GM23338 (cell line): ENCODE results near the gene IZUMO1. TPM values are rescaled to one million over a fixed set of nuclear protein-coding genes. Genes with fewer than 3 reads are reported as not detected.

Experiments used
- ATAC-seq: fragments of 200-7000 bp; cut with Tn5 transposase; 3 replicates; pipeline ENCODE4 v1.9.1; 2020
- DNase-seq: peaks from one replicate; pipeline ENCODE4 v3.0.0-alpha.2; 2015; ENCODE audit warnings: low spot score
- H2AFZ ChIP-seq: fragments of 200-600 bp; sonication (generic); 2 replicates; pipeline ENCODE4 v1.8.0; 2016; ENCODE audit warnings: antibody characterized with exemption, mild to moderate bottlenecking, moderate library complexity
- H3F3A ChIP-seq: fragments of 200-600 bp; sonication (generic); replicated peaks from 2 replicates; pipeline ENCODE4 v1.8.0; 2017; ENCODE audit warnings: antibody characterized with exemption, mixed run types, low read depth
- H3K27ac ChIP-seq: fragments of 200-600 bp; sonication (generic); 2 replicates; pipeline ENCODE4 v1.6.1; 2016; ENCODE audit warnings: low read depth
- H3K27me3 ChIP-seq: fragments of 200-600 bp; sonication (generic); 2 replicates; pipeline ENCODE4 v1.8.0; 2016; ENCODE audit warnings: mild to moderate bottlenecking, mixed run types, moderate library complexity; ENCODE audit not compliant: insufficient read depth
- H3K36me3 ChIP-seq: fragments of 200-600 bp; sonication (generic); 2 replicates; pipeline ENCODE4 v1.8.0; 2016; ENCODE audit warnings: mild to moderate bottlenecking; ENCODE audit not compliant: insufficient read depth
- H3K4me1 ChIP-seq: fragments of 200-600 bp; sonication (generic); 2 replicates; pipeline ENCODE4 v1.8.0; 2016; ENCODE audit warnings: mild to moderate bottlenecking, moderate library complexity; ENCODE audit not compliant: insufficient read depth
- H3K4me2 ChIP-seq: fragments of 200-600 bp; sonication (generic); 2 replicates; pipeline ENCODE4 v1.7.1; 2017; ENCODE audit warnings: mixed run types
- H3K4me3 ChIP-seq: fragments of 200-600 bp; sonication (generic); 2 replicates; pipeline ENCODE4 v1.6.1; 2016; ENCODE audit warnings: mixed run types
- H3K79me2 ChIP-seq: fragments of 200-600 bp; sonication (generic); replicated peaks from 2 replicates; pipeline ENCODE4 v1.8.0; 2017; ENCODE audit warnings: mild to moderate bottlenecking; ENCODE audit not compliant: insufficient read depth
- H3K9me2 ChIP-seq: fragments of 200-600 bp; sonication (generic); 2 replicates; pipeline ENCODE4 v1.8.0; 2017; ENCODE audit not compliant: insufficient read depth
- H4K20me1 ChIP-seq: fragments of 200-600 bp; sonication (generic); replicated peaks from 2 replicates; pipeline ENCODE4 v1.8.0; 2017; ENCODE audit warnings: mild to moderate bottlenecking; ENCODE audit not compliant: insufficient read depth
- H3K27ac Mint-ChIP-seq: 2 replicates; pipeline ENCODE4 v1.8.0; 2020; ENCODE audit warnings: inconsistent platforms, mild to moderate bottlenecking, moderate library complexity, mixed read lengths
- H3K27me3 Mint-ChIP-seq: 3 replicates; pipeline ENCODE4 v1.8.0; 2022; ENCODE audit warnings: low read depth, mild to moderate bottlenecking, moderate library complexity, mixed read lengths, inconsistent platforms; ENCODE audit not compliant: insufficient read depth, poor library complexity
- H3K36me3 Mint-ChIP-seq: 3 replicates; pipeline ENCODE4 v1.8.0; 2021; ENCODE audit warnings: low read depth, mild to moderate bottlenecking, inconsistent platforms, moderate library complexity, mixed read lengths
- H3K4me1 Mint-ChIP-seq: 3 replicates; pipeline ENCODE4 v1.8.0; 2020; ENCODE audit warnings: mild to moderate bottlenecking, inconsistent platforms, mixed read lengths
- H3K4me3 Mint-ChIP-seq: 3 replicates; pipeline ENCODE4 v1.8.0; 2021; ENCODE audit warnings: moderate library complexity, mild to moderate bottlenecking, inconsistent platforms, mixed read lengths
- H3K9me3 Mint-ChIP-seq: 3 replicates; pipeline ENCODE4 v1.8.0; 2020; ENCODE audit warnings: moderate library complexity, mild to moderate bottlenecking, inconsistent platforms, mixed read lengths
- CREB1 ChIP-seq: fragments of 250-450 bp; sonication (Bioruptor Pico); IDR thresholded peaks from 2 replicates; pipeline ENCODE4 v1.5.0; 2020; ENCODE audit warnings: low read depth, mild to moderate bottlenecking, moderate library complexity
- EZH2phosphoT487 ChIP-seq: fragments of 200-600 bp; sonication (generic); IDR thresholded peaks from one replicate; pipeline ENCODE4 v1.8.1; 2018; ENCODE audit warnings: antibody characterized with exemption; ENCODE audit not compliant: unreplicated experiment
- JUNB ChIP-seq: IDR thresholded peaks from one replicate; pipeline ENCODE4 v1.6.1; 2016; ENCODE audit warnings: antibody characterized with exemption; ENCODE audit not compliant: unreplicated experiment
- POLR2AphosphoS5 ChIP-seq: IDR thresholded peaks from 2 replicates; pipeline ENCODE4 v1.6.1; 2016; ENCODE audit warnings: antibody characterized with exemption, low read depth
- STAT1 ChIP-seq: IDR thresholded peaks from one replicate; pipeline ENCODE4 v1.6.1; 2016; ENCODE audit warnings: antibody characterized with exemption; ENCODE audit not compliant: unreplicated experiment
- ZNF114 ChIP-seq: fragments of 250-450 bp; sonication (Bioruptor Pico); IDR thresholded peaks from 2 replicates; pipeline ENCODE4 v1.5.0; 2020; ENCODE audit warnings: mild to moderate bottlenecking, moderate library complexity
- ZNF331 ChIP-seq: fragments of 250-450 bp; sonication (Bioruptor Pico); IDR thresholded peaks from 2 replicates; pipeline ENCODE4 v1.5.0; 2020; ENCODE audit warnings: low read depth, mild to moderate bottlenecking, moderate library complexity
- polyA plus RNA-seq: library from polyadenylated mRNA; unstranded; fragments of >200 nt; fragmentation: Nextera tagmentation; extraction: Ambion mirVana; gene quantifications from 2 replicates; pipeline ENCODE4 v1.2.1, GENCODE V29; 2016
- total RNA-seq: library from RNA; depleted of rRNA; stranded (reverse); fragments of >200 nt; shearing (Covaris generic); gene quantifications from 2 replicates; pipeline ENCODE4 v1.2.3, GENCODE V29; 2014
- TF ChIP-seq, protein P1 (sequence below), 2 experiments: fragments of 200-600 bp in 1 of 2; sonication (generic) in 1 of 2; conservative IDR thresholded peaks; 2 replicates each; pipeline versions ENCODE4 v1.5.1 to v1.6.1; 2016 to 2017; ENCODE audit warnings: antibody characterized with exemption in 2 of 2, low read depth in 2 of 2, mild to moderate bottlenecking in 2 of 2, moderate library complexity in 1 of 2
- TF ChIP-seq, protein P2 (sequence below): IDR thresholded peaks from 2 replicates; pipeline ENCODE4 v1.6.1; 2016; ENCODE audit warnings: antibody characterized with exemption
- TF ChIP-seq, protein P3 (sequence below): IDR thresholded peaks from one replicate; pipeline ENCODE4 v1.6.1; 2018; ENCODE audit warnings: antibody characterized with exemption; ENCODE audit not compliant: unreplicated experiment

The IZUMO1 gene
- total and polyA plus RNA-seq, 2 experiments from 2014 or later, result 1.2 to 3.5 TPM

DNA sequence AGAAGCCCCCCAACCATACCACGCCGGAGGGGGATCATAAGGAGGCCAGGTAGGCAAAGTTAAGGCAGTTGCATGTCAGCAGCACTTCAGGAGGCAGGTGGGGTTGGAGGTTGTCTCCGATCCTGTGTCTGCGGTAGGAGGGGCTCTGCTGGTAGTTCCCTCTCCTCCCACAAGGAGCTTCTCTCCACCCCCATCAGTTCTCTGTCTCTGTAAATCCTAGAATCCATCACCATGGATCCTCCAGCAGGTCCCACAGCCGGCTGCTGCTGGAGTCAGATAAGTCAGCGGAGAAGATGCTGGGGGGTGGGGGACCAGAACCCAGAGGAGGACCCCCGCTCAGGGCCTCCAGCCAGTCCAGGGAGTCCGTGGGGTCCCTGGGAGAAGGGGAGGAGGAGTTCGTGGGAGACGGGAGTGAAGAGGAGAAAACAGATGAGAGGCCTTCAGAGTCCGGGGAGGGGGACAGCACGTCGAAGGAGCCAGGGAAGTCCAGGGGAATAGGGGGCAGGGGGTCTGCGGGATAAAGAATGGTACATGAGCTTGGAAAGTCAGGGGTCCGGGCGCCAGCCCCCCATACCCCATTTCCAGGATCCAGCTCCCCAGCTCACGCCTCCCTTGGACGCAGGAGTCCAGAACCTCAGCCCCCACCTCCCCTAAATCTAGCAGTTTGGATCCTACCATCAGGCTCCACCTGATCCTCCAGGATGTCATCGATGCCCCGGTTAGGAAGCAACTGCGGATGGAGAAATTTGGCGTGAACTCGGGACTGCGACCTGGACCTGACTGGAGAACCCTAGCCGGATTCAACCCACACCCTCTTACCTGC, 33.5 kb downstream of the IZUMO1 start:
- DNase-seq (peak; percentile 84), ATAC-seq (peak; percentile 57)
- no peaks in the 10 kb centered on the region for H3K36me3 ChIP-seq
- no peaks in the 10 kb centered on the region for H3K9me2 ChIP-seq
- Mint-ChIP-seq H3K27ac (no peak overlapping the region), H3K4me1 (peaks cover 30% of the 10 kb centered on the region), H3K9me3 (peaks cover 9% of the 10 kb centered on the region; the same call in 2 of the 3 replicates), H3K36me3 (peaks cover 7% of the 10 kb centered on the region; the same call in 2 of the 3 replicates), H3K4me3 (peak overlapping the region; percentile 87), H3K27me3 (peaks cover 21% of the 10 kb centered on the region)
- H3K4me1 ChIP-seq, result peaks cover 30% of the 10 kb centered on the region; the same call in 1 of the 2 replicates
- H4K20me1 ChIP-seq, result no peaks in the 10 kb centered on the region
- TF ChIP-seq STAT1, result no peak
- no peak for TF ChIP-seq CREB1 (CRISPR knock-in tag)
- TF ChIP-seq, protein P1, sequence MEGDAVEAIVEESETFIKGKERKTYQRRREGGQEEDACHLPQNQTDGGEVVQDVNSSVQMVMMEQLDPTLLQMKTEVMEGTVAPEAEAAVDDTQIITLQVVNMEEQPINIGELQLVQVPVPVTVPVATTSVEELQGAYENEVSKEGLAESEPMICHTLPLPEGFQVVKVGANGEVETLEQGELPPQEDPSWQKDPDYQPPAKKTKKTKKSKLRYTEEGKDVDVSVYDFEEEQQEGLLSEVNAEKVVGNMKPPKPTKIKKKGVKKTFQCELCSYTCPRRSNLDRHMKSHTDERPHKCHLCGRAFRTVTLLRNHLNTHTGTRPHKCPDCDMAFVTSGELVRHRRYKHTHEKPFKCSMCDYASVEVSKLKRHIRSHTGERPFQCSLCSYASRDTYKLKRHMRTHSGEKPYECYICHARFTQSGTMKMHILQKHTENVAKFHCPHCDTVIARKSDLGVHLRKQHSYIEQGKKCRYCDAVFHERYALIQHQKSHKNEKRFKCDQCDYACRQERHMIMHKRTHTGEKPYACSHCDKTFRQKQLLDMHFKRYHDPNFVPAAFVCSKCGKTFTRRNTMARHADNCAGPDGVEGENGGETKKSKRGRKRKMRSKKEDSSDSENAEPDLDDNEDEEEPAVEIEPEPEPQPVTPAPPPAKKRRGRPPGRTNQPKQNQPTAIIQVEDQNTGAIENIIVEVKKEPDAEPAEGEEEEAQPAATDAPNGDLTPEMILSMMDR (conservative IDR thresholded peaks at IDR 0.05; ENCODE audit: low read depth in 2 of 2), result peak; percentile 10 to 42; a peak in 2 of 4 replicates
- TF ChIP-seq, protein P2, sequence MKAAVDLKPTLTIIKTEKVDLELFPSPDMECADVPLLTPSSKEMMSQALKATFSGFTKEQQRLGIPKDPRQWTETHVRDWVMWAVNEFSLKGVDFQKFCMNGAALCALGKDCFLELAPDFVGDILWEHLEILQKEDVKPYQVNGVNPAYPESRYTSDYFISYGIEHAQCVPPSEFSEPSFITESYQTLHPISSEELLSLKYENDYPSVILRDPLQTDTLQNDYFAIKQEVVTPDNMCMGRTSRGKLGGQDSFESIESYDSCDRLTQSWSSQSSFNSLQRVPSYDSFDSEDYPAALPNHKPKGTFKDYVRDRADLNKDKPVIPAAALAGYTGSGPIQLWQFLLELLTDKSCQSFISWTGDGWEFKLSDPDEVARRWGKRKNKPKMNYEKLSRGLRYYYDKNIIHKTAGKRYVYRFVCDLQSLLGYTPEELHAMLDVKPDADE, result no peak
- H2AFZ ChIP-seq, result peak overlapping the region; percentile 54; the same call in 1 of the 2 replicates
- no peaks in the 10 kb centered on the region for H3K79me2 ChIP-seq
- peak overlapping the region; percentile 85 for H3K4me3 ChIP-seq
- peak overlapping the region; percentile 92 for H3K4me2 ChIP-seq
- peaks cover 14% of the 10 kb centered on the region; the same call in 1 of the 2 replicates for H3F3A ChIP-seq
- H3K27ac ChIP-seq, result no peak overlapping the region
- H3K27me3 ChIP-seq, result no peaks in the 10 kb centered on the region

DNA sequence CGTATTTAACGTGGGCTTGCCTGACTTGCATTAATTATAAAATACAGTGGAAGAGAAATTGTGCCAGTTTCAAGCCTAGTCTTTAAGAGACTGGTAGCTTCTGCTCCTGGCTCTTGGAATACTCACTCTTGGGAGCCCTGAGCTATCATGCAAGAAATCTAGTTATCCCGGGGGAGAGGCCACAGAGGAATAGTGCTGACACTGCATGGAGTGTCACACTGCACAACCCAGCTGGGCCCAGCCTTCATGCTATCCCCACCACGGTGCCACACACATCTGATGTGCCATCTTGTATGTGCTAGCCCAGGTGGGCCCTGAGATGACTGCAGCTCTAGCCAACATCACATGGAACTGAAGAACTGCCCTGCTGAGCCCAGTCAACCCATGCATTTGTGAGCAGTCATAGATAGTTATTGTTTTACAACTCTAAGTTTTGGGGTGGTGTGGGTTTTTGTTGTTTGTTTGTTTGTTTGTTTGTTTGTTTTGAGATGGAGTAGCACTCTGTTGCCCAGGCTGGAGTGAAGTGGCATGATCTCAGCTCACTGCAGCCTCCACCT, 35.5 kb downstream of the IZUMO1 start:
- H3K79me2 ChIP-seq, result no peaks in the 10 kb centered on the region
- H2AFZ ChIP-seq, result no peak overlapping the region
- H3K9me3 Mint-ChIP-seq, result peaks cover 9% of the 10 kb centered on the region
- H3K36me3 ChIP-seq, result no peaks in the 10 kb centered on the region
- H3K9me2 ChIP-seq, result no peaks in the 10 kb centered on the region
- DNase-seq (no peak), ATAC-seq (no peak)
- no peaks in the 10 kb centered on the region for H4K20me1 ChIP-seq
- H3K27me3 Mint-ChIP-seq, result peaks cover 21% of the 10 kb centered on the region
- no peak overlapping the region for H3K4me3 ChIP-seq
- no peak overlapping the region for H3K27ac ChIP-seq
- H3F3A ChIP-seq, result peaks cover 14% of the 10 kb centered on the region; the same call in 1 of the 2 replicates
- no peak overlapping the region for H3K4me3 Mint-ChIP-seq
- no peak overlapping the region for H3K27ac Mint-ChIP-seq
- peaks cover 7% of the 10 kb centered on the region; the same call in 1 of the 3 replicates for H3K36me3 Mint-ChIP-seq
- H3K27me3 ChIP-seq, result no peaks in the 10 kb centered on the region
- H3K4me1 ChIP-seq, result peaks cover 23% of the 10 kb centered on the region; the same call in 1 of the 2 replicates
- H3K4me1 Mint-ChIP-seq, result peaks cover 25% of the 10 kb centered on the region
- H3K4me2 ChIP-seq, result no peak overlapping the region
- TF ChIP-seq EZH2phosphoT487 (no peak), POLR2AphosphoS5 (no peak), JUNB (no peak), ZNF331 (CRISPR knock-in tag) (peak; percentile 83), ZNF114 (no peak), CREB1 (CRISPR knock-in tag) (no peak)
- TF ChIP-seq, protein P3, sequence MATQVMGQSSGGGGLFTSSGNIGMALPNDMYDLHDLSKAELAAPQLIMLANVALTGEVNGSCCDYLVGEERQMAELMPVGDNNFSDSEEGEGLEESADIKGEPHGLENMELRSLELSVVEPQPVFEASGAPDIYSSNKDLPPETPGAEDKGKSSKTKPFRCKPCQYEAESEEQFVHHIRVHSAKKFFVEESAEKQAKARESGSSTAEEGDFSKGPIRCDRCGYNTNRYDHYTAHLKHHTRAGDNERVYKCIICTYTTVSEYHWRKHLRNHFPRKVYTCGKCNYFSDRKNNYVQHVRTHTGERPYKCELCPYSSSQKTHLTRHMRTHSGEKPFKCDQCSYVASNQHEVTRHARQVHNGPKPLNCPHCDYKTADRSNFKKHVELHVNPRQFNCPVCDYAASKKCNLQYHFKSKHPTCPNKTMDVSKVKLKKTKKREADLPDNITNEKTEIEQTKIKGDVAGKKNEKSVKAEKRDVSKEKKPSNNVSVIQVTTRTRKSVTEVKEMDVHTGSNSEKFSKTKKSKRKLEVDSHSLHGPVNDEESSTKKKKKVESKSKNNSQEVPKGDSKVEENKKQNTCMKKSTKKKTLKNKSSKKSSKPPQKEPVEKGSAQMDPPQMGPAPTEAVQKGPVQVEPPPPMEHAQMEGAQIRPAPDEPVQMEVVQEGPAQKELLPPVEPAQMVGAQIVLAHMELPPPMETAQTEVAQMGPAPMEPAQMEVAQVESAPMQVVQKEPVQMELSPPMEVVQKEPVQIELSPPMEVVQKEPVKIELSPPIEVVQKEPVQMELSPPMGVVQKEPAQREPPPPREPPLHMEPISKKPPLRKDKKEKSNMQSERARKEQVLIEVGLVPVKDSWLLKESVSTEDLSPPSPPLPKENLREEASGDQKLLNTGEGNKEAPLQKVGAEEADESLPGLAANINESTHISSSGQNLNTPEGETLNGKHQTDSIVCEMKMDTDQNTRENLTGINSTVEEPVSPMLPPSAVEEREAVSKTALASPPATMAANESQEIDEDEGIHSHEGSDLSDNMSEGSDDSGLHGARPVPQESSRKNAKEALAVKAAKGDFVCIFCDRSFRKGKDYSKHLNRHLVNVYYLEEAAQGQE, result no peak
